Measurements from ENCODE around the gene ANKRD30A.
"Not testable (repeated sequence)": the region's sequence is repeated elsewhere in the genome, so short reads cannot be mapped to it uniquely, and the experiment has no call there.

Gene ANKRD30A

DNA sequence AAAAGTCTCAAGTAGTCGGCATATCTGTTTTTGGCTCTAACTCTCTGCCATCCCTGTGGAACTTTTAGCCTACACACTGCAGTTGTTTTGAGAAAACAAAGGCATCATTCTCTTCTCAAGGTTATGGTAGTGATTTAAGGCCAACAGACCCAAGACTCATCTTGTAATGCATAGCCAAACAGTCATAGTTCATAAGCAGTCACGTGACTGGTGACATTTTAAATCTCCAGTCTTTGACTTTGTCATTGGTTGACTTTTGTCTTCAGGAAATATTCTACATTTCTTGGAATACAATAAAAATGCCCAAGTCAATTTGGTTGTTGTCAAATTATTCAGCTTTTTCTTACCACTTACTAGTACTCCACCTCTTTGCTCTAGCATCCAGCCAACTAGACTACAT, 114.8 kb downstream of the ANKRD30A start:
- DNase-seq (ENCODE audit: extremely low spot score, insufficient read length, low read depth) (no peak), FAIRE-seq (no peak)

DNA sequence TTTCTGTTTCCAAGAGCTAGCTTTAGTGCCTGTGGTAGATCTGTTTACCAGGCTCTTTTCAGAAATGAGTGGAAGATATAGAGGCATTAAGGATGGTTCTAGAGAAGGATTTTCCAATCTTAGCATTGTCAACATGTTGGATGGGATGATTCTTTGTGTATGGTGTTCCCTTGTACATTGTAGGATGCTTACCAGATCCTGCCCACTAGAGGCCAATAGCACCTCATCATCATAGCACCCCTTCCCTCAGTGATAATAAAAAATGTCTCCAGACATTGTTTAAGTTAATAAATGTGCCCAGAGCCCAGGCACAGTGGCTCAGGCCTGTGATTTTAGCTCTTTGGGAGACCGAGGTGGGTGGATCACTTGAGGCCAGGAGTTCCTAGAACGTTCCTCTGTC, 121.2 kb downstream of the ANKRD30A start:
- FAIRE-seq (no peak), DNase-seq (ENCODE audit: extremely low spot score, insufficient read length, low read depth) (no peak)

DNA sequence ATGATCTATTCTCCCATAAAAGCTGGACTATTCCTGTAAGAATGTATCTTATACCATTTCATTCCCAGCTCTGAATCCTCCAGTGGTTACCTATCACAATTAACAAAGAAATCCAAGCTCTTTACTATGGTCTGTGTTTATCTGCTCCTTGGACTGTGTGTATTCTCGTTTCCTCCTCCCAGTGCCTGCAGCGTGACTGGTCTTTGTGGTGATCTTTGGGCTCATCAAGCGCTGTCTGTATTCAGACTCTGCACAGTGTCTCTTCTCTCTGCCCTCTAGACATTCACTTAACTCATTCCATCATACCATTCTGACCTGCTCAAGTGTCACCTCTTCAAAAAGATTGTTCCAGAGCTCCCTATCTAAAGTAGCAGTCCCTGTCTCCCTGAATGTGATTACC, 130.4 kb downstream of the ANKRD30A start:
- DNase-seq (ENCODE audit: extremely low spot score, insufficient read length, low read depth); FAIRE-seq: not testable (repeated sequence)

DNA sequence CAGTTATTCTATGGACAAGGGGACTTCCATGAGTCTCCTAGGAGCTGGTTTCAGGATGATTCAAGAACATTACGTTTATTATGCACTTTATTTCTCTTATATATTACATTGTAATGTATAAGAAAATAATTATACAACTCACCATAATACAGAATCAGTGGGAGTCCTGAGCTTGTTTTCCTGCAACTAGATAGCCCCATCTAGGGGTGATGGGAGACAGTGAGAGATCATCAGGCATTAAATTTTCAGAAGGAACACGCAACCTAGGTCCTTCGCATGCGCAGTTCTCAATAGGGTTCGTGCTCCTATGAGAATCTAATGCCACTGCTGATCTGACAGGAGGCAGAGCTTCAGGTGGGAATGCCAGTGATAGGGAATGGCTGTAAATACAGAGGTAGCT, 137.9 kb downstream of the ANKRD30A start:
- DNase-seq (ENCODE audit: extremely low spot score, insufficient read length, low read depth) (no peak), FAIRE-seq (no peak)

DNA sequence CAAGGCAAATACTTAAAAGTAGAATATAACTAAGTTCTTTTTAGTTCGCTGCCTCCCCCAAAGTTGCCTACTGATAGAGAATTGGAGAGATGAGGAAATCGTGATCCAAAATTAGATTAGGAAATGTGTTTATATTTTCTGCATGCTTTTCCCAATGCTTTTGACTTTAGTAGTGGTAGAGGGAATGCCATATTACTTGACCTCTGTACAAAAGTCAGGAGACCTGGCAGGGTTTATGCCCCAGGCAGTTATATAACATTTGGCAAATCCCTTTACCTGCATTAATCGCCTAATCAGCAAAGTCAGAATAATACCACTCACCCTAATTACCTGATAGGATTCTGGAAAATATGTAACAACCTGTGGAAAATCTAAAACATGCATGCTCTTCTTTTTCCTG, 142.9 kb downstream of the ANKRD30A start:
- FAIRE-seq, result no peak
- no peak for DNase-seq (ENCODE audit: extremely low spot score, insufficient read length, low read depth)

DNA sequence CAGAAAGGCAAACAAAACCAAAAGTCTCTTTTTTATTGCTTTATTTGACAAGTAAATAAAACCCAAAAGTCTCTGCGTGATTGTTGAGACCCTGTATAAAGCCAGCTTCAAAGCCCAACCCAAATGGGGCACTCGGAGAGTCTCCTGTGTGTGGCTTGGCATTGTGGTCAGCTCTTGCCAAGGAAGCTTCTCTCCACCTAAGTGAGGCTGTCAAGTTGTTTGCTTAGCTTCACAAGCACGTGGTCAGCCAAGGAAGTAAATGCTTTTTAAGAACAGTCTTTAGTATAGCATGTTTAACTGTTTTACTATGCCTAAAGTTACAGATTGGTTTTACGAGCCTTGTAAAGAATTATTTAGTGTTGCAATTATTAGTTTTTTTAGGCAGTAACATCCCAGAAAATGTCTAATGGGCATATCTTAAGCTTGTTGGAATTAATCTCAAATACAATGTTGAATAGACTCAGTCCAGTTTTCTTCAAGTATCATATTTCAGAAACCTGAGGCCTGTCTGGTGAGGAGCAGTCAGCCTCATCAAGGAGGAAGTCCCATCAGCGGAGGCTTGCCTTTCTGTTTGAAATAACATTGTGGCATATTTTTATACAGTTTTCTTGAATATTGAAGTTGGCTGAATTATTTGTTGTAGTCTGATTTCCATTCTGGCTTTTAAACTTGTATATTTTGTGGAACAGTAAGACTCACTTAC, 144.3 kb downstream of the ANKRD30A start:
- FAIRE-seq, result no peak
- DNase-seq (ENCODE audit: extremely low spot score, insufficient read length, low read depth), result no peak

DNA sequence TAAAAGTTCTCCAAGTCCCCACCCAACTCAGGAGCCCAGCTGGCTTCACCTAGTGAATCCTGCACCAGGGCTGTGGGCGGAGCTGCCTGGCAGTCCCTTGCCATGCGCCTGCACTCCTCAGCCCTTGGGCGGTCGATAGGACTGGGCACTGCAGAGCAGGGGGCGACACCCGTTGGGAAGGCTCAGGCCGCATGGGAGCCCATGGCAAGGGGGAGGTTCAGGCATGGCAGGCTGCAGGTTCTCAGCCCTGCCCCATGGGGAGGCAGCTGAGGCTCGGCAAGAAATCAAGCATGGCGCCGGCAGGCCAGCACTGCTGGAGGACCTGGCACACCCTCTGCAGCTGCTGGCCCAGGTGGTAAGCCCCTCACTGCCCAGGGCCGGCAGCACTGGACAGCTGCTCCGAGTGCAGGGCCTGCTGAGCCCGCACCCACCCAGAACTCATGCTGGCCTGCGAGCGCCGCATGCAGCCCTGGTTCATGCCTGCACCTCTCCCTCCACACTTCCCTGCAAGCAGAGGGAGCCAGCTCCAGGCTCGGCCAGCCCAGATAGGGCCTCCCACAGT, 149.9 kb downstream of the ANKRD30A start:
- no peak for FAIRE-seq
- DNase-seq (ENCODE audit: extremely low spot score, insufficient read length, low read depth), result no peak

DNA sequence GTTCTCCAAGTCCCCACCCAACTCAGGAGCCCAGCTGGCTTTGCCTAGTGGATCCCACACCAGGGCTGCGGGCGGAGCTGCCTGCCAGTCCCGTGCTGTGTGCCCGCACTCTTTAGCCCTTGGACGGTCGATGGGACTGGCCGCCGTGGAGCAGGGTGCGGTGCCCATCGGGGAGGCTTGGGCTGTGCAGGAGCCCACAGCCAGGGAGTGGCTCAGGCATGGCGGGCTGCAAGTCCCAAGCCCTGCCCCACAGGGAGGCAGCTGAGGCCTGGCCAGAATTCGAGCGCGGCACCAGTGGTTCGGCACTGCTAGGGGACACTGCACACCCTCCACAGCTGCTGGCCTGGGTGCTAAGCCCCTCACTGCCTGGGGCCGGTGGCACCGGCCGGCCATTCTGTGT, 159.7 kb downstream of the ANKRD30A start:
- FAIRE-seq (no peak), DNase-seq (ENCODE audit: extremely low spot score, insufficient read length, low read depth) (no peak)

DNA sequence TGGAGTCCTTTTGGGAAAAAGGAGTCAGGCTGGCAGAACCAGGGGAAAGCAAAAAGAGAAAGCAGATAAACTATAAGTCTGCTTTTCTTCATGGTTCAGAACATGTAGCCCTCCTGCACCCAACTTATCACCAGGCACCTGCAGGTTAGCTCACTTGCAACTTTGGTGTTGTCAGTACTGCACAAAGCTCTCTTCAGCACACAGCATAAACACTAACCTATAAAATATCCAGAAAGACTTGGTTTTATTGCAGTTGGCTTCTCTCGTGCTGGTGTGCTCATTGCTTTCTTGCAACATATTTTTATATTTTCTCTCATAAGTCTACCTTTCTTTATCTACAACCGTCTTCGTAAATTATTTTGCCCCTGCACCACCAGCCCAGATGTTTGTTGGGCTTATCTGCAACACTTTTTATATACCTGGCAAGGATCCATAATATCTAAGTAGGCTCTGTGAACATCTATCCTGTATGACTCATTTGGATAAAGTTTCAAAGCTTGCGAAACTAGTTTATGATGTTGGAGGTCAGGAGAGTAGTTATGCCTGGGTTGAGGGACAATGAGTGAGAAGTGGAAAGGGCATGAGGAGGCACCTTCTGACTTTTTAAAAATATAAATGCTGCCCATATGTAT, 164.6 kb downstream of the ANKRD30A start:
- FAIRE-seq (no peak), DNase-seq (ENCODE audit: extremely low spot score, insufficient read length, low read depth) (no peak)

DNA sequence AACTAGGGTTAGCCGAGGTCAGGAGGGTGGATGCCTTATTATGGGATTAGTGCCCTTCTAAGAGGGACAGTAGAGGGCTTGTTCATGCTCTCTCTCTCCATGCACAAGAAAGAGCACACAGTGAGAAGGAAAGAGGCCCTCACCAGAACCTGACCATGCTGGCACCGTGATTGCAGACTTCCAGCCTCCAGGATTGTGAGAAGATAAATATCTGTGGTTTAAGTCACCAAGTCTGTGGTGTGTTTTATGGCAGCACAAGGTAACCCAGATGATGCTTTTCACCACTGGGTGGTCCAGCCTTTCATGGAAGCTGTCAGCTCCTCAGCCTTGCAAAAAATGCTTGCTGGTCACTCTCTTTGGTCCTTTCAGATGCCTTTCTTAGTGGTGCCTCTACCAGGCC, 175.9 kb downstream of the ANKRD30A start:
- FAIRE-seq (no peak), DNase-seq (ENCODE audit: extremely low spot score, insufficient read length, low read depth) (no peak)

DNA sequence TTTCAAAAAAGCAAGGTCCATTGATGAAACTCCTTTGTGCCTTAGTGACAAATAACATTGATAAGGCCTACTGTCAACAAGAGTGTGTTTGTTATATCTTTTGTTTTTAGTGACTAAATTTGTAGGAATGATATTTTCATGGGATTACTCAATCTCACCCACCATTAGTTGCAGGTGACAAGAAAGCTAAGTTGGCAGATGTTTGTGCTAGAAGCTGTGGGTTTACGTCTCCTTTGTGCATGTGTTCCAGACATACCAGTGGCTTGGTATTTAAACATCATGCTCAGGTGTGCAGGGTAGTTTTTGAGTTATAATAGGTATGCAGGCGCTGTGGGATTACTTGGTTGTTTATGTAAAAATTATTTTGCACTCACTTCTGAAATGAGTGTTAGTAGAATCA, 178.6 kb downstream of the ANKRD30A start:
- DNase-seq (ENCODE audit: extremely low spot score, insufficient read length, low read depth) (no peak), FAIRE-seq (no peak)

DNA sequence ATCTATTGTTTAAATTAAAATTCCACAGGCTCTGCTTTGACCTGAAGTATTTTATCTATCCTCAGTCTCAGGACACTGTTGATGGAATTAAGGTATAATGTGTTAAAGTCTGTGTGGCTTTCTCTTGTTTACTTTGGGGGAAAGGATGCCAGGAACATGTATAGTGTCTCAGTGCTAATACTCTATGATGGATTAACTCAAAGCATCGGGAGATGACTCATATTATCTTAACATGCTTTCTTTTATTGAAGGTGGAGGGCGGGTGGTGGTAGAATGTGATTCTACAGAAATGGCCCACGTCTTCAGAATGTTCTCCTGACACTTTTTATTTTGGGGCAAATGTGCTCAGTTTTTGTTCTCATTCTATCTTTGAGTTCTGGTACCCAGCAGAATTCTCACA, 189.0 kb downstream of the ANKRD30A start:
- DNase-seq (ENCODE audit: extremely low spot score, insufficient read length, low read depth), result no peak

DNA sequence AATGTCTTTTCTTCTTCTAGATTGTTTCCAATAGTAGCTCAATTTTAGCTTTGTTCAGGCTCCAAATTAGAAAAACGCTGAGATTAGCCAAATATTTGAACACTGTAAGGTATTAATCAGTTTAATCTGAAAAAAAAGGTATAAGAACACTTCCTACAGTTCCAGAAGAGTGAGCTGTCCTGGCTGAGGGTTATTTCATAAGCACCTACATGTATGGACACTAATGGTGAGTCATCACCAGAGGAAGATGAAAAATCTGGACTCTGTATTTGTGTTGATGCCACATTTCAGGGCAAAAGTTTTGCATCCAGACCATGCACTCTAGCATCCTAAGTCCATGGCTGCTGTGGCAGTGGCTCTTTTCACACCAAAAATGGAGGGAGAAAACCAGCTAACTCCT, 189.5 kb downstream of the ANKRD30A start:
- no peak for FAIRE-seq

More for the DNA sequence above, 189.0 kb downstream of the ANKRD30A start:
- FAIRE-seq, result no peak

DNA sequence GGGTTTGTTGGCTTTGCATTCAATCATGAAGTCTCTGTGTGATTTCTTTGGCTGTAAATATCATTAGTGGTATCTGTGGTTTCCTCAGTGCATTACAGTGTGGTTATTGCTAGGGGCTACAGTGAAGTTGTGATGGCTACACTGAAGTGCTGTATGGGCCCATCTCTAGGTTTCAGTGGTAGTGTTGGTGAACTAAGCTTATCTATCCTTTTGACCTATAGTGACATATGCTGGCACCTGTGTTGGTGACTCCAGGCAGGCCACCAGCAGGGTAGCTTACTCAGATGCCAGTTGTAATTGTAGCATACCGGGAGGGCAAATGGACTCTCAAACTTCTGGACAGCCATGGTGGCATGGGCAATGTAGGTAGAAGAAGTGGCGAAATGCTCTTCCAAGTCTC, 219.0 kb downstream of the ANKRD30A start:
- DNase-seq (ENCODE audit: extremely low spot score, insufficient read length, low read depth) (no peak), FAIRE-seq (no peak)

More for the DNA sequence above, 189.5 kb downstream of the ANKRD30A start:
- no peak for DNase-seq (ENCODE audit: extremely low spot score, insufficient read length, low read depth)

DNA sequence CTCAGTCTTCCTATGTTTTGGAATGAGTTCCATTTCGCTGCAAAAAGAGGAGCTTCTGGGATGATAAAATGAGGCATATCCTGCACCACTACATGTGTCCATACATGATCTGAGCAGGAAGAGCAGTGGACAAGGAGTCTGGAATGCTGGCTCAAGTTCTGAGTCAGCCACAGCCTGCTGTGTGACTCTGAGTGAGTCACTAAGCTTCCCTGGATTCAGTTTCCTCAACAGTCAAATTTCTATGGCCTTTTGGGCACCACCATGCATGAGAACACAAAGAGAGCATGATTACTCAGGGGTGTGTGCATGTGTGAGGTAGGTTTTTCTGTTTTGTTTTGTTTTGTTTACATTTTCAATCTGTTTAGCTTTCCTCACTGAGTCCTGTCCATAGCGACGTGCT, 254.6 kb downstream of the ANKRD30A start:
- DNase-seq (ENCODE audit: extremely low spot score, insufficient read length, low read depth) (no peak), FAIRE-seq (no peak)

DNA sequence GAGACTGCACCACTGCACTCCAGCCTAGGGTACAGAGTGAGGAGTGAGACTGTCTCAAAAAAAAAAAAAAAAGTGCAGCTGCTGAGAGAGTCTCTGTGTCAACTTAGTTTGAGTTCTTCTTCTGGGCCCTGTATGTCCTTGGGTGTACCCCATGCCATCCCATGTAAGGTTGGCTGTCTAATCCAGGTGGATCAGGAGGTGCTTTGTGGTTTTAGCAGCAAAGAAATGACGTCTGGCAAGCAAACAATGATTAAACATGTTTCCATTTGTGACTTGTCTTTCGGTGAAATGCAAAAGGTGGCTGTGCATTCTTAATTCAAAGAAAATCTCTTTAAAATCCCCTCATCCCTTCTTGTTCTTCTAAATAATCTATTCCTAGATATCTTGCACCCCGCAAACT, 255.9 kb downstream of the ANKRD30A start:
- FAIRE-seq, result no peak

DNA sequence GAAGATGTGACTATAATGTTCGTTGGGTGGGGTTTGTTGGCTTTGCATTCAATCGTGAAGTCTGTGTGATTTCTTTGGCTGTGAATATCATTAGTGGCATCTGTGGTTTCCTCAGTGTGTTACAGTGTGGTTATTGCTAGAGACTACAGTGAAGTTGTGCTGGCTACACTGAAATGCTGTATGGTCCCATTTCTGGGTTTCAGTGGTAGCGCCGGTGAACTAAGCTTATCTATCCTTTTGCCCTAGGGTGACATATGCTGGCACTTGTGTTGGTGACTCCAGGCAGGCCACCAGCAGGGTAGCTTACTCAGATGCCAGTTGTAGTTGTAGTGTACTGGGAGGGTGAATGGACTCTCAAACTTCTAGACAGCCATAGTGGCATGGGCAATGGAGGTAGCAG, 259.5 kb downstream of the ANKRD30A start:
- DNase-seq (ENCODE audit: extremely low spot score, insufficient read length, low read depth), result no peak
- no peak for FAIRE-seq

More for the DNA sequence above, 255.9 kb downstream of the ANKRD30A start:
- no peak for DNase-seq (ENCODE audit: extremely low spot score, insufficient read length, low read depth)

DNA sequence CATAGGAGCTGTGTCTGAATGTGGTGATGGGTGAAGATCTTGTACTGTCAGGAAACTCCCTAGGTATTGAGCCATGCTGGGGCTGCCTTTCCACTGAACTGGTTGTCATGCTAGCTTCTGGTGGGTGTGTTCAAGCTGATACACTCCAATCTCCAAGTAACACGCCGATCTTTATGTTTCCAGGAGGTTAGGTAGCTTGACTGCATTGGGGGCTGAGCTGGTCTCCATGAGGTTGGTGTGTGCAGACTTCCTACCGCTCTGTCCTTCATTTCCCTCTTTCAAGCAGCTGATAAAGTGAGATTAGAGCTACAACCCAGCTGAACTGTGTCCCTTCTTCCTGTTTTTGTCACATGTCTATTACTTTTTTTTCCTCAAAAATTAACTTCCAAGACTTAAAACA, 265.5 kb downstream of the ANKRD30A start:
- FAIRE-seq (no peak), DNase-seq (ENCODE audit: extremely low spot score, insufficient read length, low read depth) (no peak)

DNA sequence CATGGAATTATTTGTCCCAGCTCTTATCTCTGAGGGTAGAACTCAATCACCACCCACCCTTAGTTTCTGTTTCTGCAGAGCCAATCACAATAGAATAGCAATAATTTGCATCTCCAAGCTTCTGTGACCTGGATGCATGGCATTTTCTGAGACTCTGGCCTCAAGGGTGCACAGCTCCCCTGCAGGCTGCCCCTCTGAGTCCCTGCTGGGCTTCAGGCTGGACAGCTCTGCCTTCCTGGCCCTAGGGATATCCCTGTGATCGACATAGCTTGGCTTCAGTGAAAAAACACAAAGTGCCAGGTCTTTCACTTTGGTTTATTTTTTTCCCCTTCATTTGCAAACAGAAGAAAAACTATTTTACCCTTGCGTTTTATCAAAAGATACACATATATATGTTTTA, 275.4 kb downstream of the ANKRD30A start:
- DNase-seq (ENCODE audit: extremely low spot score, insufficient read length, low read depth); FAIRE-seq: not testable (repeated sequence)

DNA sequence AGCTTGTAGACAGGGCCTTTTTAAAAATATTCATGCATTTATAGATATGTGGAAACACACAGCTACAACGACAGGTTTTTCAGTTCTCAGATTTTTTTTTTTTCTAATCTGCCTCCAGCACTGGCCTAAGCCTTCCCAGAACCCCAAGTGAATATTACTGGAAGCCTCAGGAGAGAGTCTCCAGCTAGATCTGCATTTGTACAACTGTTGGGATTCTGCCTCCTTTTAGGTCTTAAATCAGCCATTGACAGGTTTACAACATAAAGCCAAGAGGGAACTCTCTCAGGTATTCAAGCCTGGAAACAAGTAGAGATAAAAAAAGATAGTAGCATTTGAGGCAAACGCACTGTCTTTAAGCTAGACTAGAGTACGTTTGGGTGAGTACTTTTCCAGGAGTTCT, 275.8 kb downstream of the ANKRD30A start:
- FAIRE-seq (no peak), DNase-seq (ENCODE audit: extremely low spot score, insufficient read length, low read depth) (no peak)

DNA sequence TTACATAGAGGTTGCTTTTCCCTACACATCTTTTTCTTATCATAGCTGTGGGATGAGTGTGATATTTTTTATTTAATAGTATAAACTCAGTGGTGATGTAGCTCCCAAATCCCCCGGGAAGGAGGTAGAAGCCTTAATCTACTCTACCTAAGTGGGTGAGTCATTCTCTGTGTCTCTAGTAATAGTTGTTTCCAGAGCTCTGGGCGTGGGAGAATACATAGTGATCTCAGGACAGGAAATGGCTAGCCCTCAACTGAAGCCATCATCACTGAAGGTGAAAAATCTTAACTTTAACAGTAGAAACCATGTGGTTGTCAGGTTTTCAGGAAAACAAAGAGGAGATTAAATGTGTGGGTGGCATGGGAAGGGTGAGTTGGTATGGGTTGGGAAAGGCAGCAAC, 278.4 kb downstream of the ANKRD30A start:
- FAIRE-seq (no peak), DNase-seq (ENCODE audit: extremely low spot score, insufficient read length, low read depth) (no peak)

All from GM18507 (cell line).